Activated T-cell treated with anti-CD3 and anti-CD28 coated beads, Interleukin-2, amount 50 U/mL, for 72 hours (primary cell): ENCODE results near the gene SLC7A4. TPM values are rescaled to one million over a fixed set of nuclear protein-coding genes. Genes with fewer than 3 reads are reported as not detected.
A peak's percentile ranks its signal among the peaks of the same experiment; 100 is the strongest.

Experiments
- ATAC-seq, 2 donors: fragments of 150-1000 bp; cut with Tn5 transposase; replicated peaks in 1 of 2; 2 replicates each; pipeline ENCODE4 v1.10.0; 2021; ENCODE audit warnings: moderate library complexity in 2 of 2, mild to moderate bottlenecking in 1 of 2
- DNase-seq, 2 donors: peaks; one replicate each; pipeline ENCODE4 v3.0.0; 2021 to 2022; ENCODE audit warnings: mixed read lengths in 1 of 2
- H3K27ac Mint-ChIP-seq: one replicate; pipeline ENCODE4 v1.8.0; 2022; ENCODE audit warnings: mild to moderate bottlenecking, moderate library complexity, mixed read lengths
- H3K27me3 Mint-ChIP-seq: one replicate; pipeline ENCODE4 v1.8.0; 2022; ENCODE audit warnings: low read depth, mixed read lengths
- H3K36me3 Mint-ChIP-seq, 2 donors: one replicate each; pipeline ENCODE4 v1.8.0; 2022; ENCODE audit warnings: mixed read lengths in 2 of 2, mild to moderate bottlenecking in 1 of 2; ENCODE audit not compliant: insufficient read depth in 2 of 2
- H3K4me1 Mint-ChIP-seq: one replicate; pipeline ENCODE4 v1.8.0; 2022; ENCODE audit warnings: low read depth, mixed read lengths
- H3K4me3 Mint-ChIP-seq, 2 donors: one replicate each; pipeline ENCODE4 v1.8.0; 2022; ENCODE audit warnings: mild to moderate bottlenecking in 2 of 2, mixed read lengths in 2 of 2, moderate library complexity in 2 of 2
- H3K9me3 Mint-ChIP-seq, 2 donors: one replicate each; pipeline ENCODE4 v1.8.0; 2022; ENCODE audit warnings: mixed read lengths in 2 of 2
- total RNA-seq, 2 donors: library from RNA; stranded (reverse); gene quantifications; one replicate each; pipeline ENCODE4 v1.2.3, GENCODE V29; 2022

SLC7A4 gene
- total RNA-seq, 2 donors from 2014 or later = not detected

DNA sequence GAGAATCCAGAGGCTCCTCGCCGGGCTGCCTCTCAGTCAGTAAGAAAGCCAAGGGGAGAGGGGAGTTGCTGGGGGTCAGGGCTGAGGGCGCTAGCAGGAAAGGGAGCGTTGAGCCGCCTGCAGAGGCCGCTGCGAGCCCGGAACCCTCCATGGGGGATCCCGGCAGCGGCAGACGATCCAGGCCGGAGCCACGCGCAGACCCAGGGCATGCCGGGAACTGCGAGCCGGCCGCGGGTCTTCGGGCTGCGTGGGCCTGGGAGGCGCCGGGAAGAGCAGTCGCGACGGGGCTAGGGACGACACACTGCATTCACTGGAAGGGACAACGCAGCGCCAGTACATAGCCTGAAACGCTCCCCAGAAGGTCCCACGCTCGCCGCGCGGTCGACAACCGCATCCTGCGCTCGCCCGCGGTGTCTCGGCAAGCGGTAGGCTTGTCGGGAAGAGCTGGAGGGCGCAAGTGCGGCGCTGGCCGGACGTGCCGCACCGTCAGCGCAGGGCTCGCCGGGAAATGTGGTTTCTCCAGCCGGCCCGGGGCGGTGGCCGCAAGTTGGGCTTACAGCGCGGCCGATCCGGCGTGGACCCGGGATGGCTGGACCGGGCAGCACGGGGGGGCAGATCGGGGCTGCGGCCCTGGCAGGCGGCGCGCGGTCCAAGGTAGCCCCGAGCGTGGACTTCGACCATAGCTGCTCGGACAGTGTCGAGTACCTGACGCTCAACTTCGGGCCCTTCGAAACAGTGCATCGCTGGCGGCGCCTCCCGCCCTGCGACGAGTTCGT is 50.4 kb downstream of the SLC7A4 start, which contains the start of gene LZTR1:
LZTR1 (plus strand) TSS at position 511 of the 776 bp plus-strand sequence; CDS start at position 586, 75 bp downstream.
- H3K4me1 Mint-ChIP-seq = peaks cover 49% of the 10 kb centered on the region

DNA sequence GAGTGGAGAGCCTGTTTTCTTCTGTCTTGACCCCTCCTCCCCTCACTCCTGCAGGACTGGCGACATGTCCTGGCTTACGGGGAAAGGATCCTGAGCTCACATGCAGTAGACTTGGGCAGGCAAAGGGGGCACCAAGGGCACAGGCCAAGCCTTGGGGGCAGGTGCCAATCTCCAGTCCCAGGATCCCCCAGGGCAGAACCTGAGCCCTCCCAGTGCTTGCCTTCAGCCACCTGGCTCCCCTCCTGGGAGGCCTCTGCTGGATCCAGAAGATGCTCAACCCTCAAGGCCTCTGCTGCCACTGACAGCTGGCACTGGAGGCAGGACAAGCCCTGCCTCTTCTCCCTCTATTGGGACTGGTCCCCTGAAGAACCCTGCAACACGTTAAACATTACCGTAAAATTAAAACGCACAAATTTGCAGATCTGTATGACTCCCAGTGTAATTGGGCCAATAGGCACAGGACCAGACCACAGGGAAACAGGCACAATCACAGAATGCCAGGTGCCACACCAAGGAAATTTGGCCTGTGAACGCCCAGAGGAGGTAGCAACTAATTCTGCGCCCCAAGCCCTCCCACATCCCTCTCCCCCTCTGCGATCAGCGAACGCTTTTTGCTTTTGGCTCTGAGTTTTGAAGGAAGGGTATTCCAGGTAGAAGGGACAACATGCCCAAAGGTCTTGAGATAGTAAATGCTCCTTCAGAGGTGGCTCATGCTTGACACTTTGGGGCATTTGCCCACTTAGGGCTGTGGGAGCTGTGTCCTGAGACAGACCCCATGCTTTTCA is 51.2 kb downstream of the SLC7A4 start:
- Mint-ChIP-seq H3K9me3 (peaks cover 3 to 6% of the 10 kb centered on the region in 2 donors), H3K36me3 (peaks cover 5 to 11% of the 10 kb centered on the region in 2 donors), H3K27ac (peak overlapping the region; percentile 88), H3K27me3 (no peaks in the 10 kb centered on the region), H3K4me3 (peak overlapping the region; percentile 95 to 97), H3K4me1 (peaks cover 52% of the 10 kb centered on the region)
- ATAC-seq = no peak
- DNase-seq = no peak

More for the DNA sequence above, 50.4 kb downstream of the SLC7A4 start, which contains the start of gene LZTR1:
- Mint-ChIP-seq H3K27ac (peak within 1 kb of the TSS; percentile 88), H3K36me3 (peaks cover 8 to 15% of the 10 kb centered on the region in 2 donors), H3K4me3 (peak within 1 kb of the TSS; percentile 95 to 97), H3K27me3 (no peaks in the 10 kb centered on the region), H3K9me3 (peaks cover 3 to 6% of the 10 kb centered on the region in 2 donors)
- DNase-seq (peak; percentile 81 to 82), ATAC-seq (peak; percentile 85 to 91)

DNA sequence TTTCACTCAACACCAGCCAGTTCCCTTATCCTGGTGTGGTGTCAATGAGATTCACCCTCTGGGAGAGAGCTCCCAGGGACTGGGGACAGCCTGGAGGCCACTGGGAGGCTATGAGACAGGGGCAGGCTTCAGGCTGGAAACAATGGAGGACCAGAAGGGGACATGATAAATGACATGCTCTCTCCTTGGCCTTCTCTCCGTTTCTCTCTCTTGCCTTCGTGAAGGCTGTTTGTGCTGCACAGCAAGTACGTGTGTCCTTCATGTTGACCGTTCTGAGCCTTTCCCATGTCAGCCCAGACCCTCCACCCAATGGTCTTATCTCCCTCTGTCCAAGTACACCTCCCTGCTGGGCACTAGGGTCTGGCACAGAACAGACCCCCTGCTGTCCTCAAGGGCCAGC is 51.8 kb downstream of the SLC7A4 start:
- DNase-seq = no peak
- Mint-ChIP-seq H3K27me3 (no peaks in the 10 kb centered on the region), H3K4me3 (peak overlapping the region; percentile 95 to 97), H3K36me3 (peaks cover 3 to 11% of the 10 kb centered on the region in 2 donors), H3K9me3 (peaks cover 3 to 6% of the 10 kb centered on the region in 2 donors), H3K27ac (no peak overlapping the region), H3K4me1 (peaks cover 52% of the 10 kb centered on the region)
- no peak for ATAC-seq

DNA sequence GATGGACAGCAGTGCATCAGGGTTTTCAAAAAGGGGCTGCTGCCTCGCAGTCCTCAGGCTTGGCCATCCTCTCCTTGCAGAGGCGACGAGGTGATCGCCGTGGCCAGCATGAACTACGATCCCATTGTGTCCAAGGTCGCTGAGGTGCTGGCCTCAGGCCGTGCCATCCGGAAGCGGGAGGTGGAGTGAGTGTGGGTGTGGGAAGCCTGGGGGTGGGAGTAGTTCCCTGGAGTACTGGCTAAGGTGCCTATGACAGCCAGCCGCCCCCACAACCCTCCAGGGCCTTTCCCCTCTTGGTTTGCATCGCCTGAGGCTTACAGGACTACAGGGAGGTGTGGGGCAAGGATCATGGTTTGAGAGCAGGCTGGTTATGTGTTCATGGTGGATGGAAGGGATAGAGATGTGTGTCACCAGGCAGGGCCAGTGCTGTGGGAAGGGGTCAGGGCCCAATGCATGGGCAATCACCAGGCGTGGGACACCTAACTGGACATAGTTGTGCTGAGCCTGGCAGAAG is 52.4 kb downstream of the SLC7A4 start:
- ATAC-seq (no peak), DNase-seq (no peak)
- Mint-ChIP-seq H3K27me3 (no peaks in the 10 kb centered on the region), H3K36me3 (peaks cover 3 to 11% of the 10 kb centered on the region in 2 donors), H3K27ac (no peak overlapping the region), H3K9me3 (peaks cover 3 to 6% of the 10 kb centered on the region in 2 donors), H3K4me1 (peaks cover 52% of the 10 kb centered on the region), H3K4me3 (peak overlapping the region in 1 of 2 donors; percentile 0)

DNA sequence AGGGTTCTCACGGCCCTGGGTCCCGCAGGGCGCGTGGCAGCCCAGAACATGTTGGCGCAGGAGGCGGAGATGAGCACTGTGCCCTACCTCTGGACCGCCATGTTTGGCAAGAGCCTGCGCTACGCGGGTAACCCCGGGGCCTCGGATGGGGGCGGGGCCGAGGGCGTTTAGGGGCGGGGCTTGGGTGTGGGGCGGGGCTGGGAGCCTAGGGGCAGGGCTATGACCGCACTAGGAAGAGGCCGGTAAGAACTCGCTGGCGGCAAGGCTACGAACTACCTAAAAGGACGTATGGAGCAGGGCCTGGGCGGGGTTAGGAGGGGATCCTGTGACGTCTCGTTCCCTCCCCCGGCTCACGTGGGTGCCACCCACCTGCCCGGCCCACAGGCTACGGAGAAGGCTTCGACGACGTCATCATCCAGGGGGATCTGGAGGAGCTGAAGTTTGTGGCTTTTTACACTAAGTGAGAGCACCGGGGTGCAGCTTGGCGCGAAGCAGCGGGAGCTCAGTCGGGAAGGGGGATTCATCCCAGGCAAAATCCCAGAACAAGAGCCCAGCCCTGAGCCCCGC is 53.0 kb downstream of the SLC7A4 start:
- Mint-ChIP-seq H3K4me1 (peaks cover 52% of the 10 kb centered on the region), H3K4me3 (peak overlapping the region; percentile 41 to 77), H3K27ac (no peak overlapping the region), H3K9me3 (peaks cover 3 to 6% of the 10 kb centered on the region in 2 donors), H3K27me3 (no peaks in the 10 kb centered on the region), H3K36me3 (peaks cover 3 to 10% of the 10 kb centered on the region in 2 donors)
- DNase-seq = peak; percentile 51 to 67
- peak; percentile 20 to 66 for ATAC-seq

Other genes with a start within 250 kb of the SLC7A4 start
- gene PI4KA, start 173.8 kb downstream of the SLC7A4 start, total RNA-seq = 10 to 100 TPM; 60.4 to 63.1 TPM
- gene SNAP29, start 173.6 kb downstream of the SLC7A4 start, total RNA-seq = 10 to 100 TPM; 19.8 to 21.0 TPM
- gene CRKL, start 115.2 kb downstream of the SLC7A4 start, total RNA-seq = 10 to 100 TPM; 70.4 to 71.5 TPM
- gene AIFM3, start 65.3 kb downstream of the SLC7A4 start, total RNA-seq = under 1 TPM in 1 of 2 donors, not detected in 1; 0.58 TPM
- 10 to 100 TPM; 30.6 to 42.8 TPM for gene LZTR1, start 50.3 kb downstream of the SLC7A4 start, total RNA-seq
- 10 to 100 TPM; 29.5 to 31.2 TPM for gene THAP7, start 30.4 kb downstream of the SLC7A4 start, total RNA-seq
- under 1 TPM; 0.29 to 0.30 TPM for gene P2RX6, start 17.4 kb downstream of the SLC7A4 start, total RNA-seq
- not detected for gene LRRC74B, start 13.4 kb upstream of the SLC7A4 start, total RNA-seq